HG03103 (cell line): ENCODE measurements around the gene CASP7.
"Not testable (repeated sequence)": the region's sequence is repeated elsewhere in the genome, so short reads cannot be mapped to it uniquely, and the experiment has no call there.

Experiments used
- ATAC-seq: cut with Tn5 transposase; IDR thresholded peaks from one replicate; pipeline ENCODE4 v1.9.1; 2021; ENCODE audit warnings: low read depth; ENCODE audit not compliant: unreplicated experiment

The CASP7 gene

DNA sequence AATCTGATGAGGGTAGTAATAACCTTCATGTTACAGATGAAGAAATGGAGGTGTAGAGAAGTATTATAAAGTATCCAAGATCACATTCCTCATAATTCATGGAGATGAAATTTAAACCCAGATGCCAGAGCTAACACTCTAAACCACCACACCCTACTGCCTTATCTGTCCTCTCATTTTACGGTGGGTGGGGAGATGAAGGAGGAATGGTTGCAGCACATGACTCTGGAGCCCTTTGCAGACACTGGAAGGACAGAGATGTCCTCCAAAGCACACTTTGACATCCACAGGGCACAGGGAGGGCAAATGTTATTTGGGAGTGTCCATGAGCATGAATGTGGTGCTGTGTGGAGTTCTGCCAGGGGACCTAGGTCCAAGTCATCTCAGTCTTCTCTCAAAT lies 72.8 kb downstream of the CASP7 start:
- no peak for ATAC-seq

DNA sequence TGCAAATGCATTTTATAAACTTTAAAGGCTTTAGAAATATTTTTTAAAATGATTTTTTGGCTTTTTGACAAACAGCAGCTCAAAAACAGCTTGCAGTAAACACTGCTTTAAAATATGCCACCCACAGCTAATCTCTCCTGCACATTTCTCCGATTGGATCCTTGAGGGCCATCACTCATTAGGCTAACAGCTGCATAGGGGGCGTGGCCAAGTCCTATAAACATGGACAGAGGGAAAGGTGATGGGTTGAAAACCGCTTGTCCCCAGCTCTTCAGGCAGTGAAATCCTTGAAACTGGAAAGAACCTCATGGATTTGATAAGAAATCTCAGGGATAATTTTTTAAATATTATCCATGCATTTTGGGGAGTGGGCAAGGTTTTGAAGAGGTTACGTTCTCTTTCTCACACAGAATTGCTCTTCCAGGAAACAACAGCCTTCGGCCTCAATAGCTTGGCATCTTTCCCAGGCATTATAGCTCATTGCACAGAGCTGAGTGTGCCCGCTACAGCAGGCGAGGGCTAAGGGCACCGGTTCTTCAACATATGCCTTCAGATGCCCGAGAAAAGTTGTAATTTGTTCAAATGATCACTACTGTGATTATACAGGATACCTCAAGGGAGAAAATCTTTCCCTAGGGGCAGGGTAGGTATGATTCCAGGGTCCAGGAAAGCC lies 73.4 kb downstream of the CASP7 start:
- ATAC-seq, result no peak

DNA sequence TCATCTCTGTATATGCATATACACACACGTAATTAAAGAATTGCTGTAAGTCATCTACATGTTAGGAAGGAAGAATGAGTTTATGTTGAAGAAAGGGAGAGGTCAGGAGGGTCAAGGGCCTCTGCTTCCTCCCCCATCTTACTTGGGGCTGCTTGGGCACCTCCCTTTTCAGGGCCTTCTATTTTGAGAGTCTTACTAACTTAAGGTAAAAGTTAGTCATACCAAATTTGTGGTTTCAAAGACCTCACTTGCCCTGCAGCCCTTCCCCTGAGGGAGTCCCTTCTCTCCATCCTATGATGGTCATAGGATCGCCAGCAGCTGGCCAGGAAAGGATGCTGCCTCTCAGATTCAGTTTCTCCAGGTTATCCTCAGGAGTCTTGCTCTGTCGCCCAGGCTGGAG lies 74.4 kb downstream of the CASP7 start:
- no peak for ATAC-seq

DNA sequence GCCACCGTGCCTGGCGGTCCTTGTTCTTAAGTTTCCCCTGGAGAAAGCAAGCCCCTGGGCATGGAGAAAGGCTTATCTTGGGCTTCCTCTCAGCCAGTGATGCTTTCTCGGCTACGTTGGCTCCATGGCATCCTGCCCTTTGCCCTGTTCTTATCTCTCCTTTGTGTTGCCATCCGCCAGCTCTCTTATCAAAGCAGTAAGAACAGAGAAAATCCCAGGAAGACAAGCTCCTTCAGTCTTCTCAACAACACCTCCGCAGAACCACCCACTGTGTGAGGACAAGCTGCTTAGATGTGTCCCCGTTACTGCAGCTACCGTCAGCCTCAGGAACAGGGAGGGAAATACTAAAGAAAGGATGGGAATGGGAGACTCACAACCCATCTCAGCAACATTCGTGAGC lies 75.1 kb downstream of the CASP7 start:
- no peak for ATAC-seq

DNA sequence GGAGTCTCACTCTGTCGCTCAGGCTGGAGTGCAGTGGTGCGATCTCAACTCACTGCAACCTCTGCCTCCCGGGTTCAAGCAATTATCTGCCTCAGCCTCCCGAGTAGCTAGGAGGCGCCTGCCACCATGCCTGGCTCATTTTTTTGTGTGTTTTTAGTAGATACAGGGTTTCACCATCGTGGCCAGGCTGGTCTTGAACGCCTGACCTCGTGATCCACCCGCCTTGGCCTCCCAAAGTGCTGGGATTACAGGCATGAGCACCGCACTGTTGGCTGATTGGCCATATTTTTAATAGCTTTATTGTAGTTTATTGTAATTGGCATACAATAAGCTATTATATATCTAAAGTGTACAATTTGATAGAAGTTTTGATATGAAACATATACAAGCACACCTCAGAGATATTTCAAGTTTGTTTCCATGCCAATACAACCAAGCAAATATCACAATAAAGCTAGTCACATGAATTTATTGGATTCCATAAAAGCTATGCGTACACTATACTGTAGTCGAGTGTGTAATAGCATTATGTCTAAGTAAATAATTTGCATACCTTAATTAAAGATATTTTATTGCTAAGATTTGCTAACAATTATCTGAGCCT lies 77.3 kb downstream of the CASP7 start:
- ATAC-seq, result no peak

DNA sequence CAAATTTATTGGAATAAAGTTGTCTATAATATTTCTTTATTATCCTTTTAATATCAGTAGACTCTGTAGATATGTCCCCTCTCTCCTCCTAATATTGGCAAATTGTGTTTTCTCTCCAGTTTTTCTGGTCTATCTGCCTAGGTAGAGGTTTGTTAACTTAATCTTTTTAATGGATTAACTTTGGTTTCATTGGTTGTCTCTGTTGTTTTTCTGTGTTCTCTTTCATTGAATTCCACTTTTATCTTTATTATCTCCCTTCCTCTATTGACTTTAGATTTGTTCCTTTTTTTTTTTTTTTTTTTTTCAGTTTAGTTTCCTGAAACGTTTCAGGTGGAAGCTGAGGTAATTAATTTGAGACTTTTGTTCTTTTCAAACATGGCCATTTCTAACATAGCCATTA lies 82.4 kb downstream of the CASP7 start:
- no peak for ATAC-seq

DNA sequence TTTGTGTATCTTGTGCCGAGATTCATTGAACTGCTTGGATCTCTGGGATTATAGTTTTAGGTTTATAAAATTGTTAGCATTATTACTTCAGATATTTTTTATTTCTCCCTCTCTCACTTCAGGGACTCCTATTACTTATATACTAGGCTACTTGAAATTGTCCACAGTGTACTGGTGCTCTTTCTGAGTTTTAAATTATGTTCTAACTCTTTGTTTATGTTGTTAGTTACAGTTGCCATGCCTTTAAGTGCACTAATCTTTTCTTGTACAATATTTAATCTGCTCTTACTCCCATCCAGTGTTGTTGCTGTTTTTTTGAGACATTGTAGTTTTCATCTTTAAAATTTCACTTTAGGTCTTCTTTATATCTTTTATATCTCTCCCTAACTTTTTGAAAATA lies 84.9 kb downstream of the CASP7 start:
- ATAC-seq, result no peak

DNA sequence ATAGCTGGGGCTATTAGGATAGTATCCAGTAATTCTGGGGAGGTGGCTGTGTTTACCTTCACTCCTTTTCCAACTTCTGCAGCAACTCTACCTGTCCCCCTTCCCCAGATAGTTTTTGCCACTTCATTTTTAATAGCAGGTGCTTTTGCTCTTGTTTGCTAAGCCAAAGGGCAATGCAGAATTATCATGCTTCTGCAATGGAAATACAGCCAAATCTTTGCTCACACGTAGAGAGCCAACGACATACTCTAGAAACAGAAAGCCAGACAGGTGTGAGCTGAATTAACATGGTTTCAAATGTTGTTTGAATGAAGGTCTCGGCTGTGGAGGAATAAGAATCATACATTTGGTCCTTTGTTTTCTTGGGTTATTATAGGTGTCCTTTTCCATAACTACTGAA lies 86.2 kb downstream of the CASP7 start:
- ATAC-seq, result no peak

DNA sequence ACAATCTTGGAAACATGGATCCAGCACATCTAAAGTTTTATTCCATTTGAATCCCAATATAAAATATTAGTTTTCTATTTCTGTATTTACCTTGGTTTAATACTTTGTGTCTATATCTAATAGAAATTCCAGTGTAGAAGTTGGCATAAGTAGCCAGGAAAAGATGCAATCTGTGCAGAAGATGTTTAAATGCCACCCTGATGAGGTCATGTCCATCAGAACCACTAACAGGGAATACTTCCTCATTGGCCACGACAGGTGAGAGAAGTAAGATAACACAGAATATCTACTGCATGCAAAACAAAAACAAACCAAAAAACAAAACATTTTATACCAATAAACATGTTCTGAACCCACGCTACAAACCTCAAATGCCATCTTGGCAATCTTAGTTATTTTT lies 87.5 kb downstream of the CASP7 start:
- ATAC-seq, result no peak

DNA sequence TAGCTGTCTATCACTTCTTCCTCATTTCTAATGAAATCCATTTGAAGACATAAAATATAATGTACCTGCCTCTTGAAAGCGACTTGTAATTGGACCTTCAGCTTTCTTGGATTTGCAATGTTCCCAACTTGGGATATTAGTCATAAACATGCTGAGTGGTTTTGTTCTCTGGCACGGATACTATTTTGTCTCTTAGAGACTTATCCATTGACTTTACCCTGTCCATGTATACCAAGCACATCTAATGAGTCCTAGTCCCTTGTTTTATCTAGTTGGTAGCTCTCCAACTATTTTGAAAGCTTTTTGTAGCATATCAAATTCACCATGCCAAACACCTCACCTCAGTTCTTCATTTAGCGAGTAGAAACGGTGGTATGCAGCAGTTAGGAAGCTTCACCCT lies 90.6 kb downstream of the CASP7 start:
- no peak for ATAC-seq

DNA sequence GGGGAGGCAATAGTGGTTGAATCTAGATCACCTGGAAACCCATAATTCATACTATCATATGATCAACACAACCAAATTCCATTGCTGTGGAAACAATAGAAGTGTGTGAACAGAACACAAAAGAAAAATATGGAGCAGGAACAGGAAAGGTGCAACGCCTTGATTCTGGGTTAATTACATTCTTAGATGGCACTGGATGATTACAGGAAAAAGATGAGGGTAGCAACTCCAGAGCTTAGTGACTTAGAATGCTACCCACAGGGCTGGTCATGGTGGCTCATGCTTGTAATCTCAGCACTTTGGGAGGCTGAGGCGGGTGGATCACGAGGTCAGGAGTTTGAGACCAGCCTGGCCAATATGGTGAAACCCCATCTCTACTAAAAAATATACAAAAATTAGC lies 91.4 kb downstream of the CASP7 start:
- not testable (repeated sequence) for ATAC-seq

DNA sequence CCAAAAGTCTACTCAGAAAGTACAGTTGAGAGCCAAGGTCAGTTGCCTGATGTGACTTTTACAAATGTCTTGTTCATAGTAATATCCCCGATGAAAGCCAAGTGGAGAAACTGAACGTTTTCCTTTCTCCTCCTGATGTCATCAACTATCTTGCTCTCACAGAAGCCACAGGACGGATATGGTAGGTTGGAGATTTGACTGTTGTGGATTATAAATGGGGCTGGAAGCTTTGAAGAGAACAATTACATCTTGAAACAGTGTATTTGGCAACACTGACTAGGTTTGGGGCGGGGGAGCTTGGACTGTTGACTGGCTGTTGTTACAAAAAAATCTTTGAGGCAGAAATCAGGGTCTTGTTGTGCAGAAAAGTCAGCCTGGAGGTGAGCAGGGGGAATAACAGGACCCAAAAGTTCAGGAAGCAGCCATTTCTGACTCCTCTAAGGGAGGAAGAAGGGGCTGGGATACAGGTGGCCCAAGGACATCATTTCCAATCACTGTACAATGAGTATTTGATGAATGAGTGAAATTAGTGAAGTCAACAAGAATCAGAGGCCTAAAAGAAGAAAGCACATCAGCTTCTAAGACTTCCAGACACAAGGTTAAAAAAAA lies 96.1 kb downstream of the CASP7 start:
- no peak for ATAC-seq

DNA sequence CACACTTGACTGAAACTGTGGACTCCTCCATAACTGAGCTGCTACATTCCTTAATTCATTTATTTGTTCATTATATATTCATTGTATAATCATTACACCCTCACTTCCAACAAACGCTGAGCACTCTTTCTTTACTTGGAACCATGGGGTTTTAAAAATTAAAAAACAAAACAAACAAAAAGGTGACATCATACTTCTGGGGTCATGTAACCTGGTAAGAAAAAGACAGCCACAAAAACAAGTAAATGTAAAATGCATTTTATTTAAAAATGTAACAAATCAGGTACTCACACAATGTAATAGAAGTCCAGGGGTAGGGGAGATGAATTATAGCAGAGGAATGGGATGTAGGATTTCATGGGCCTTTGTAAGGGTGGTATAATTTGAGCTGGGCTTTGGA lies 96.8 kb downstream of the CASP7 start:
- ATAC-seq, result no peak
